Activated CD4-positive, alpha-beta T cell treated with anti-CD3 and anti-CD28 coated beads, Interleukin-2, amount 50 U/mL, for 48 hours (primary cell): Measurements from ENCODE around the gene RABGAP1L.
"Not testable (repeated sequence)": the region's sequence is repeated elsewhere in the genome, so short reads cannot be mapped to it uniquely, and the experiment has no call there.

Experiments
- DNase-seq, 2 experiments: peaks; one replicate each; pipeline ENCODE4 v3.0.0-alpha.2; 2020

Gene RABGAP1L

GRCh38 chr1:174397261-174397660 lies 237.9 kb downstream of the RABGAP1L start:
- DNase-seq, result no peak

- DNase-seq, result peak in 1 of 2 experiments; percentile 6
Measured at GRCh38 chr1:174398246-174398645, 238.9 kb downstream of the RABGAP1L start.

- no peak for DNase-seq
Measured at GRCh38 chr1:174399211-174399610, 239.9 kb downstream of the RABGAP1L start.

- no peak for DNase-seq
Measured at GRCh38 chr1:174401075-174401474, 241.8 kb downstream of the RABGAP1L start.

- DNase-seq, result no peak
Measured at GRCh38 chr1:174405219-174405618, 245.9 kb downstream of the RABGAP1L start.

GRCh38 chr1:174406421-174406820 lies 247.1 kb downstream of the RABGAP1L start:
- no peak for DNase-seq

- no peak for DNase-seq
Measured at GRCh38 chr1:174407665-174408064, 248.3 kb downstream of the RABGAP1L start.

- no peak for DNase-seq
Measured at GRCh38 chr1:174408146-174408545, 248.8 kb downstream of the RABGAP1L start.

GRCh38 chr1:174409801-174410200 lies 250.5 kb downstream of the RABGAP1L start:
- not testable (repeated sequence) for DNase-seq

GRCh38 chr1:174413632-174414031 lies 254.3 kb downstream of the RABGAP1L start:
- no peak for DNase-seq

- no peak for DNase-seq
Measured at GRCh38 chr1:174414203-174414602, 254.9 kb downstream of the RABGAP1L start.

- DNase-seq, result no peak
Measured at GRCh38 chr1:174415506-174415905, 256.2 kb downstream of the RABGAP1L start.

GRCh38 chr1:174417921-174418320 lies 258.6 kb downstream of the RABGAP1L start:
- DNase-seq, result no peak

GRCh38 chr1:174425121-174425520 lies 265.8 kb downstream of the RABGAP1L start:
- no peak for DNase-seq

- no peak for DNase-seq
Measured at GRCh38 chr1:174426153-174426552, 266.8 kb downstream of the RABGAP1L start.

- DNase-seq, result no peak
Measured at GRCh38 chr1:174428033-174428432, 268.7 kb downstream of the RABGAP1L start.

GRCh38 chr1:174428739-174429138 lies 269.4 kb downstream of the RABGAP1L start:
- DNase-seq, result no peak

- DNase-seq, result no peak
Measured at GRCh38 chr1:174433451-174433850, 274.1 kb downstream of the RABGAP1L start.

GRCh38 chr1:174445351-174445750 lies 286.0 kb downstream of the RABGAP1L start:
- DNase-seq, result no peak

GRCh38 chr1:174445817-174446216 lies 286.5 kb downstream of the RABGAP1L start:
- DNase-seq, result no peak

- no peak for DNase-seq
Measured at GRCh38 chr1:174447866-174448530, 288.7 kb downstream of the RABGAP1L start, which contains the start of gene GPR52. GPR52 (plus strand) TSS chr1:174447964; CDS start chr1:174448112, 148 bp downstream.

- DNase-seq, result no peak
Measured at GRCh38 chr1:174448531-174448883, 289.2 kb downstream of the RABGAP1L start.

GRCh38 chr1:174448974-174449373 lies 289.7 kb downstream of the RABGAP1L start:
- no peak for DNase-seq

GRCh38 chr1:174451408-174451807 lies 292.1 kb downstream of the RABGAP1L start:
- no peak for DNase-seq

GRCh38 chr1:174465855-174466254 lies 306.5 kb downstream of the RABGAP1L start:
- no peak for DNase-seq
